NCI-H524 treated with DMSO at 0.1 percent for 48 hours (cell line): ENCODE measurements around the gene FTCD.

Experiments
- DNase-seq: peaks from one replicate; lab custom pipeline; 2025; lab: John Stamatoyannopoulos, UW

The FTCD gene

DNA sequence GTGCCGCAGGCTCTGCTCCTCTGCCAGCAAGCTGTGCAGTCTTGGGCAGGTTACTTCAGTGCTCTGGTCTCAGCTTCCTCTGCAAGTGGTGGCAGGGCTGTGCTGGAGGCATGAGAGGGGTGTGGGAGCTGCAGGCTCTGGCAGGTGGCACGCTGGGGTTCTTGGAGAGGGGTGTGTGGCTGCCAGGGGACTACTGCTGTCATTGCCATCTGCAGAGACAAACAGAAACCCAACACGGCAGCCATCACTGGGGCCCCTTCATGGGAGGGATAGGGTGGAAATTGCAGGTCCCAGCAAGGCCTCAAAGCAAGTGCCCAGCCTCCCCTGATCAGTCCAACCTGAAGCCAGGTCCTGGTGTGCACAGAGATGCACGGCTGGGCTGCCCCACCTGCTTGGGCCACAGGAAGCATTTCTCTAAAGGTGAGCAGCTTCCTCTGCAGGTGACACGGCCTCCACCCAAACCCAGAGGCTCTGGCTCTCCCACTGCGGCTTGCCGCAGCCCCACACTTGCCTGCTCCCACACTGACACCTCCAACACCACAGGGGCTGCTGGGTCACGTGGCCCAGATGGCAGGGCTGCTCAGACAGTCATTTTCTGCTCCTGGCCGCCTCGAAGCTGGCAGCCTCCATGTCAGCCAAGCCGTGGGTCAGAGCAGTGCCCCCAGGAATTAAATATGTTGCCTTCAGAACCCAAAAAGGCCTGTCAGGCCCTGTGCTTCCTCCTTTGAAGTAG is 61.5 kb downstream of the FTCD start:
- no peak for DNase-seq

DNA sequence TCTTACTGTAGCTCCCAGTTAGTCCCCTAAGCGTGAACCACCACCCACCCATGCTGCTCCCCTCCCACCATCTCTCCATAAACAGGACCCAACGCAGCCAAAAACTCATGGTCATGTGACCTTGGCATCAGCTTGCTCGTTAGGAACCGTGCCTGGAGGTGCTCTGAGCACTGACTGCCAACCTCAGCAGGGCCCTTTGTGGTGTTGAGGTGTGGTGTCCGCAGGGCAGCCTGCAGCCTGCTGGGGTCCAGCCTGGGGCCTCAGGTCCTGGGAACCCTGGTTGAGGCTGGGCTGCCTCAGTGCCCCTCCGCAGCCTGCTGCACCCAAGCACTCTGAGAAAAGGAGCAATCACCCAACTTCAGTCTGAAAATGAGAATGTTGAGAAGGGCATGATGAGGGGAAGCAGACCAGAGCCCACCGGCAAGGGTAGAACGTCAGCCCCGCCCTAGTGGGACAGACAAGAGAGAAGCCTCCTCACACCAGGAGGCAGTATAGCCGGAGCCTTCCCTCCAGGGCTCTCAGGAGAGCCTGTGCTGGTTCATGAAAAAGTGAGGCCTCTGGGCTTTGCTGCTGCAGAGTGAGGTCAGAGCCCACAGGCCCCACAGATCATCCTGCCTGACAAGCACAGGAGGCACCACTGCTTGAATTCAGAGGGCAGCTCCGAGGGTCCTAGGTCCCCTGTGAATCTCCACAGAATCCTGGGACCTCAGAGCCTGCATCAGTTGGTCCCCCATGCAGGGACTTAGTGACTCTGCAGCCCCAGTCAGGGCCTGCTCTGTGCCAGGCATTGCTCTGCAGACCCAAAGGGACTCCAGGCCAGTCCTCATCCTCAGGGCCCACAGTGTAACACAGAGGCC is 62.3 kb downstream of the FTCD start:
- no peak for DNase-seq

GRCh38 chr21:46092026-46092764 is 63.2 kb downstream of the FTCD start:
- no peak for DNase-seq

GRCh38 chr21:46091631-46092025 is 63.8 kb downstream of the FTCD start:
- no peak for DNase-seq

DNA sequence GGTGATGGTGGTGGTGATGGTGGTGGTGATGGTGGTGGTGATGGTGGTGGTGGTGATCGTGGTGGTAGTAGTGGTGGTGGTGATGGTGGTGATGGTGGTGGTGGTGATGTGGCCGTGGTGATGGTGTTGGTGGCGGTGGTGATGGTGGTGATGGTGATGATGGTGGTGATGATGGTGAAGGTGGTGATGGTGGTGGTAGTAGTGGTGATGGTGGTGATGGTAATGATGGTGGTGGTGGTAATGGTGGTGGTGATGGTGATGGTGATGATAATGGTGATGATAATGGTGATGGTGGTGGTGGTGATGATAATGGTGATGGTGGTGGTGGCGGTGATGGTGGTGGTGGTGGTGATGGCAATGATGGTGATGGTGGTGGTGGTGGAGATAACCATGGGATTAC is 64.3 kb downstream of the FTCD start:
- no peak for DNase-seq

- DNase-seq: no peak
Measured at GRCh38 chr21:46089285-46089684, 66.1 kb downstream of the FTCD start.

GRCh38 chr21:46088189-46088588 is 67.2 kb downstream of the FTCD start:
- no peak for DNase-seq

- DNase-seq: no peak
Measured at GRCh38 chr21:46087641-46088040, 67.7 kb downstream of the FTCD start.
